ENCODE data around the gene GRID1.

DNA sequence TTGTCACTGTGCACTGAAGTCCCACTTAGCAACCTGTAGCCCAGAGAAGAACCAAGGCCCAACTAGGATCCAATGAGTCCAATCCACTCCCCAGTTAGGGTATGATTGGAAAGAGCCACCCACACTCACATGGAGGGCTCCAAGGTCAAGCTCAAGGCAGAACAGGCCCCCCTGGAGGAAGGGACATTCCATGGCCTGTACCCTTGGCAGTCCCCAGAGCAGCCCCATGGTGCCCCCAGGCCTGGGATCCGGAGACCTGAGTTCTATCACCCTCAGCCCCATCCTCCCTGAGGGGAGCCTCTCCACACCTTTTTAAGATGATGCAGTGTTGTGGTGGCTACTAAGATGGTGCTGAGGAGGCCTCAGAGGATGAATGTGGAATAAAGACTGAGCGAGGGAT lies 231.4 kb downstream of the GRID1 start:
- TF ChIP-seq NR2F6 (CRISPR knock-in tag; IDR thresholded peaks at IDR 0.05) (no peak), KLF1 (tag; IDR thresholded peaks at IDR 0.05) (no peak), ZNF589 (CRISPR knock-in tag; IDR thresholded peaks at IDR 0.05; ENCODE audit: low read depth) (no peak), SMAD1 (IDR thresholded peaks at IDR 0.05; ENCODE audit: low read depth, low read length, partially characterized antibody) (no peak), MYC (IDR thresholded peaks at IDR 0.05; ENCODE audit: low read depth, low read length) (no peak), MYC (CRISPR knock-in tag; IDR thresholded peaks at IDR 0.05; ENCODE audit: borderline replicate concordance, low read depth) (no peak), STAT5B (CRISPR knock-in tag; IDR thresholded peaks at IDR 0.05) (no peak)
- TF ChIP-seq, protein P1, sequence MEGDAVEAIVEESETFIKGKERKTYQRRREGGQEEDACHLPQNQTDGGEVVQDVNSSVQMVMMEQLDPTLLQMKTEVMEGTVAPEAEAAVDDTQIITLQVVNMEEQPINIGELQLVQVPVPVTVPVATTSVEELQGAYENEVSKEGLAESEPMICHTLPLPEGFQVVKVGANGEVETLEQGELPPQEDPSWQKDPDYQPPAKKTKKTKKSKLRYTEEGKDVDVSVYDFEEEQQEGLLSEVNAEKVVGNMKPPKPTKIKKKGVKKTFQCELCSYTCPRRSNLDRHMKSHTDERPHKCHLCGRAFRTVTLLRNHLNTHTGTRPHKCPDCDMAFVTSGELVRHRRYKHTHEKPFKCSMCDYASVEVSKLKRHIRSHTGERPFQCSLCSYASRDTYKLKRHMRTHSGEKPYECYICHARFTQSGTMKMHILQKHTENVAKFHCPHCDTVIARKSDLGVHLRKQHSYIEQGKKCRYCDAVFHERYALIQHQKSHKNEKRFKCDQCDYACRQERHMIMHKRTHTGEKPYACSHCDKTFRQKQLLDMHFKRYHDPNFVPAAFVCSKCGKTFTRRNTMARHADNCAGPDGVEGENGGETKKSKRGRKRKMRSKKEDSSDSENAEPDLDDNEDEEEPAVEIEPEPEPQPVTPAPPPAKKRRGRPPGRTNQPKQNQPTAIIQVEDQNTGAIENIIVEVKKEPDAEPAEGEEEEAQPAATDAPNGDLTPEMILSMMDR (IDR thresholded peaks at IDR 0.05 in 2 of 3, conservative IDR thresholded peaks at IDR 0.05 in 1 of 3; ENCODE audit: insufficient read depth in 2 of 3, low read depth in 1 of 3, low read length in 3 of 3) = no peak
- TF ChIP-seq, protein P2, sequence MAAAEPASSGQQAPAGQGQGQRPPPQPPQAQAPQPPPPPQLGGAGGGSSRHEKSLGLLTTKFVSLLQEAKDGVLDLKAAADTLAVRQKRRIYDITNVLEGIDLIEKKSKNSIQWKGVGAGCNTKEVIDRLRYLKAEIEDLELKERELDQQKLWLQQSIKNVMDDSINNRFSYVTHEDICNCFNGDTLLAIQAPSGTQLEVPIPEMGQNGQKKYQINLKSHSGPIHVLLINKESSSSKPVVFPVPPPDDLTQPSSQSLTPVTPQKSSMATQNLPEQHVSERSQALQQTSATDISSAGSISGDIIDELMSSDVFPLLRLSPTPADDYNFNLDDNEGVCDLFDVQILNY (CRISPR knock-in tag; IDR thresholded peaks at IDR 0.05) = no peak
